HG03025 (cell line): ENCODE measurements around the gene DENND10.
"Not testable (repeated sequence)": the region's sequence is repeated elsewhere in the genome, so short reads cannot be mapped to it uniquely, and the experiment has no call there.

Experiments used
- ATAC-seq: cut with Tn5 transposase; IDR thresholded peaks from one replicate; pipeline ENCODE4 v1.9.1; 2021; ENCODE audit warnings: mild to moderate bottlenecking, moderate library complexity; ENCODE audit not compliant: unreplicated experiment, low FRiP score

The DENND10 gene

DNA sequence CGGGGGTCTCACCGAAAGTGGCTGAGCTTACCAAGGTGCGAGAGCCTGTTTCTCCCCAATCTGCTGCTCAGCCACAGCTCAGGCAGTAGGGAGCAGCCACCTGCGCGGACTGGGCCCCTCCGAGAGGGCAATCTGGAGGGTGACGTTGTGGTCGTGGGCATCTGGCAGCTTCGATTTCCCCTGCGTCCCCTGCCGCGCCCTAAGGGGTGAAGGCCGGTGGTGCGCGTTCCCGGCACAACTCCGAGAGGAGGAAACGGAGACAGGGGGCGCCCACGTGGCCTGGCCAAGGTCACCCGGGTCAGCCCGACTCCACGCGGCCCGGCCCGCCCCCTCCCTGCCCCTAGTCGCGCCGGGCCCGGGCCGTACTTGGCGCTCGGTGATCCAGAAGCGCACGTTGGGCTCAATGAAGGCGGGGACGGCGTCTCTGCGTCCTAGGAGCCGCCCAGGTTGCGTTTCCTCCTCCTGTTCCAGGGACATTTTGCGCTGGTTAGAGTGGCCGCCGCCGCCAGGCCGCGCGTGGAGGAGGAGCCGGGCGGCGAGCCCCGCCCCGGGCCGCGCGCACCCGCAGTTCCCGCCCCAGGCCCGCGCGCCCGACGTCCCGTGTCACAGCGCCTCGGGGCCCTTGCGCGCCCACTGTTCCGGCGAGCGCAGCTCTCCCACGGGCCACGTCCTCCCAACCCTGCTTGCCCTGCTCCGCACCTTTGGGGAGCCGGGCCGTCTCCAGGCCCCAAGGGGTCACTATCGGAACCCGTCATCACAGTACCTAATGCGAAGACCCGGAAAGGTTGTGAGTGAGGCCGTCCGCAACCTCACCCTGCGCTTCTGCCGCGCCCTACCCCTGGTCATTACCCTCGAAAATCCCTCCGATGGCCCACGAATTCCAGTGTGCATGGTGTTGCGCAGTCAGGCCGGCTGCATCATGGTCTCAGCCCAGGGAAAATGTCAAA is 61.5 kb downstream of the DENND10 start, which contains the start of gene SFXN4:
TSS of gene SFXN4 (minus strand) at position 544 of the 947 bp plus-strand sequence. CDS start at position 477, 67 bp downstream.
- ATAC-seq = peak; percentile 84

DNA sequence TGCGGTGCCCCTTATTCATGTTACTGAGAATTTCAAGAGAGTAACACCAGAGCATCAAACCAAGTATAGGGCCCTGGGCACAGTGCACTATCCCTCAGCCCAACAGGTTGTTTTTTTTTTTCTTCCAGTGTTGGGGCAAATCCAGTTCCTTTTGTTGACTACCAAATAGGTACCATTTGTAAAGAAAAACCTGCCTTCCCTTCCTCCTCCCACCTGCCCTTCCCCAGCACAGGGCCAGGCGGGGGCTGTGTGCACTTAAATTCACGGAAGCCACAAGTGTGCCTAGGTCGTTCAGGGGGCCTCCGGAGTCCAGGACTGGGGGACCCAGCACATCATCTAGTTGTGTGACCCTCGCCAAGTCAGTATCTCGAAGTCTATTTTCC is 62.2 kb downstream of the DENND10 start:
- no peak for ATAC-seq

DNA sequence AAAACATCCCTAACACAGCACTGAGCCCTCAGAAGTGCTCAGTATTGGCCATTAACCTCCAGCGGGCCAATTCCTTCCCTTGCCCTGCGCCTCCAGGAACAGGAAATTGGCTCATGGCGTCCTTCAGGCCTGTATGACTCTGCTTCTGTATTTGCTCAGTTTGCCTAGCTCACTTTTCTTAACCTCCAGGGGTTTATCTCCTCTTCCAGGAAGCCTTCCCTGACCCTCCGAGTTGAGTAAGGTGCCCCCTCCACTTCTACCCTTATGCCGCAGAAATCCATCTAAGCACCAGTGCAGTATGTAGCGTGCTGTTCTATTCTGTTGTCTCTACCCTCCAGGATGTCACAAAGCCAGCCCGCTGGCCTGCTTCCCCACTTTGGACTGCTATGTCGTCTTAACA is 62.7 kb downstream of the DENND10 start:
- no peak for ATAC-seq

DNA sequence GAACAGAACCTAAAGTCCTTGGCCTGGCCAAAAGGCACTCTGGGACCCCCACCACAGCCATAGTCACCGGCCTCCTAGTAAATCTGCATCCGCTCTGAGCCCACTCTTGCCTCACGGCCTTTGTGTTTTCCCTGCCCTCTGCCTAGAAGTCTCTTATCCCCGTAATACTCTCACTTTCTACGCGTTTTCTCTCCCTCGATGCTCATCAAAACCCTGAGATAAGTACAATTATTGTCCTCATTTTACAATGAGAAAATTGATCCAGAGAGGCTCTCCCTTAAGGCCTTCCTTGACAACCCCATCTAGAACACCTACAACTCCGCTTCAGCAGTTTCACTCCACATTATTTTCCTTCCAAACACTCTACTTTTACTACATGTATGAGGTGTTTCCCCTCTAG is 63.1 kb downstream of the DENND10 start:
- no peak for ATAC-seq

DNA sequence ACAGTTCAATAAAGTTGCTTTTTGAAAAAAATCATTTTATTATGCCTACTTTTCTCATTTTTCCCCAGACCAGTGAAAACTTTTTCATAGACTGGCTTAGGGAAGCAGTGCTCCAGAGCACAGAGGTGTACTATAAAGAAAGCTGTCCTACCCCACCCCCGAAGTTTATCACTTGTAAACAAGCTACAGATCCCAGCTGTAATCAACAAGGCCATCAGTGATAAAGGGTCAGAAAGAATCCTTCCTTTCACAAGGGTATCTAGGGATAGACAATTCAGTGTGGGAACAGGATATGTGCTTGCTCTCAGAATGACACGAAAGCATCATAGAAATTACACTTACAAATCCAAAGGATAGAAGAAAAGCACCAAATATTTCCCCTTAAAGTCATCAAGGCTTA is 70.2 kb downstream of the DENND10 start:
- no peak for ATAC-seq

DNA sequence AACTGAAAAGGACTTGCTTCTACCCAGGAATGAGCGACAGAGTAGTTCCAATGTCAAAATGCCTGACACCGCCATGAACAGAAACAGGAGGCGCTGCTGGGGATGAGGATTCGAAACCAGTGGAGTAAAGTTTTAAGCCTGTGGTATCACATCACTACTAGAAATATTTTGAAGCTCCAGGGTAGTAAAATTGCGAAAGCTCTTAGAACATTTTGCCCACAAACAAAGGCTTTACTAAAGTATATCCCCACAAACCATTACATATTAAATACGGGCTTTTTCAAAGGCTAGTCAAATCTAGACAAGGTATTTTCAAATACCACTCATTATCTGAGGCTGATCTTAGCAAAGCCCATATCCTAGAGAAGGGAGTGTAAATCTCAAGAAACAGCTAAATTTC is 72.3 kb downstream of the DENND10 start:
- no peak for ATAC-seq

DNA sequence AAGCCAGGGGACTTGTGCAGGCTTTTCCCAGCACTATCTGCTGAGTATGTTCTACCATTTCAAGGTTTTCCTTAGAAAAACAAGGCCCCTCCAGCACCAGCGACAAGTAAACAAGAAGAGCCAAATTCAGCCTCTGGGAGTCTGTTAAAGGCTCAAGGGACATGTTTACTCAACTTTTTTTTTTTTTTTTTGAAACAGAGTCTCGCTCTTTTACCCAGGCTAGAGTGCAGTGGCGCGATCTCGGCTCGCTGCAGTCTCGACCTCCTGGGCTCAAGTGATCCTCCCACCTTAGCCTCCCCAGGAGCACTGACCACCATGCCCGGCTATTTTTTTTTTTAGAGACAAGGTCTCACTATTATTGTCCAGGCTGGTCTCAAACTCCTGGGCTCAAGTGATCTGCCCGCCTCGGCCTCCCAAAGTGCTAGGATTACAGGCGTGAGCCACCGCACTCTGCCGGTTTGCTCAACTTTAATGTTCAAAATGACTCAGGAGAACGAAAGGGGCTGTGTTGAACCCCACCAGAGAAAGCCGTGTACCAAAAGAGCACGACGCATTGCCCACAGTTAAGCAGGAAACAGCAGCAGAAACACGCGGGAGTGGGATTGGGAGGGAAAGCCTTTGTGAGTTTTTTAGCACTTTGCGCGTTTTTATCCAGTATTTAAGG is 73.9 kb downstream of the DENND10 start:
- ATAC-seq = peak; percentile 34

- ATAC-seq = peak; percentile 84
Measured at GRCh38 chr10:119178372-119179119, 74.6 kb downstream of the DENND10 start, which contains the start of gene PRDX3. TSS of gene PRDX3 (minus strand) at chr10:119178812. CDS start at chr10:119178790, 22 bp downstream.

GRCh38 chr10:119180850-119181400 is 77.0 kb downstream of the DENND10 start:
- ATAC-seq = not testable (repeated sequence)

DNA sequence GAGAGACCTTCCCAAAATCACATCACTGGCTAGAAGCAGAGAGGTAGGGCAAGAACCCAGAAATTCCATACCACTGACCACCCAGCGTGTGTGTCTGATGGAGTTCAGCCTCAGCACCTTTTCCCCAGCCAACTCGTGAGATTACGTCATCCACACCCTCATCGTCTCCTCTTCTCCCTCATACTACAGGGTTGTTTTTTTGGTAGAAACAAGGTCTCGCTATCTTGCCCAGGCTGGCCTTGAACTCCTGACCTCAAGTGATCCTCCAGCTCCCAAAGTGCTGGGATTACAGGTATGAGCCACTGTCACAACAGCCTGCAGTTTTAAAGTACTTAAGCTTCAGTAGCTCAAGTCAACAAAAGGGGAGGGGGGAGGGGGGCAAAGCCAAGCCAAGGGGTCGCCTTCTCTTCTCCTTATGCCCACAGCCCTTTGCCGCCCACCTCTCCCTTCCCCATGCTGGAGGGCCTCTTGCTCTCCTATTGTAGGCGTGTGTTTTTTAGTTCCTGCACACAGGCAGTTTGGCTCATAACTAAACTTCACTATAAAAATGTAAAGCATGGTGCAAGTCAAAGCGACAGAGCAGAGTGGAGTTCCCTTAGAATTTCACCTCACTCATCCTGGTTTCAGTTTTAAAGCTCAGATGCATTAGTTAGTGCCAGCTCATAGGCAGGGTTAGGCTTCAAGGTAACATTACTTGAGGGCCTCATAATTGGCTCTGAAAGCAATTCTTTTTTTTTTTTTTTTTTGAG is 79.9 kb downstream of the DENND10 start:
- ATAC-seq = no peak
